Islet precursor cell (in vitro differentiated cells): ENCODE measurements around the gene ARL8B.
"Not testable (repeated sequence)": the region's sequence is repeated elsewhere in the genome, so short reads cannot be mapped to it uniquely, and the experiment has no call there.

Source experiments
- DNase-seq: peaks from one replicate; pipeline ENCODE4 v3.0.0-alpha.2; 2018

ARL8B gene

DNA sequence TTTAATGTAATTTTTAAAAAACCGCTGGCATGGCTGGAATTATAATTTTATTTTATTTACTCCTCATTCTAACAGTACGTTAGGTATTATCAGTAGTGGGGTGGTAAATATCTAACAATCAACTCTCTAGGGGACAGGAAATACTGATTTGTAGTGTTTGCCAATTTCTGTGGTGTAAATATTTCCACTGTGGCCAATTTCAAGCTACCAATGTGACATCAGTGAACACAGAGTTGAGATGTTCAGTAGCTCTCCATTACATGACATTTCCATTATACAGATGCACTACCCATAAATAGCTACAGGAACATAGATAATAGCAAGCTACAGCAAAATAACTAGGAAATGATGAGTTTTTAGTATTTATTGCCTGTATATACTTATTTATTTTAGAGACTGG, 10.0 kb upstream of the ARL8B start:
- no peak for DNase-seq

GRCh38 chr3:5113726-5114125, 8.4 kb upstream of the ARL8B start:
- not testable (repeated sequence) for DNase-seq

GRCh38 chr3:5115506-5116162, 6.5 kb upstream of the ARL8B start:
- no peak for DNase-seq

DNA sequence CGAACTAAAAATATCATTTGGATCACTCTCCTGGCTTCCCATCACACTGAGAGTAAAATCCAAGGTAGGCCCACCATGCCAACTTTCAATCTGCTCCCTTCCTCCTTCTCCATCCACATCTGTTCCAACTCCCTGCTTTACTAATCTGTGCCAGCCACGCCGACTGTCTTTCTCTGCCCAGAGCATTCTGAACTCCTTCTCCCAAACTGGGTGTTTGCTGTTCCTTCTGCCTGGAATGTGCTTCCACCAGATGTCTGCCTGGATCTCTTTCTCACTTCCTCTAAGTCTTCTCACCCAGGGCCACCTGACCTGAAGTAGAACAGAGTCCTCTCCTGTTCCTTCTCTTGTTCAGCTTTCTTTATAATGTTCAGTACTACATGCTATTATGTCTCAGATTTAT, 5.6 kb upstream of the ARL8B start:
- no peak for DNase-seq

GRCh38 chr3:5120446-5120845, 1.6 kb upstream of the ARL8B start:
- no peak for DNase-seq

DNA sequence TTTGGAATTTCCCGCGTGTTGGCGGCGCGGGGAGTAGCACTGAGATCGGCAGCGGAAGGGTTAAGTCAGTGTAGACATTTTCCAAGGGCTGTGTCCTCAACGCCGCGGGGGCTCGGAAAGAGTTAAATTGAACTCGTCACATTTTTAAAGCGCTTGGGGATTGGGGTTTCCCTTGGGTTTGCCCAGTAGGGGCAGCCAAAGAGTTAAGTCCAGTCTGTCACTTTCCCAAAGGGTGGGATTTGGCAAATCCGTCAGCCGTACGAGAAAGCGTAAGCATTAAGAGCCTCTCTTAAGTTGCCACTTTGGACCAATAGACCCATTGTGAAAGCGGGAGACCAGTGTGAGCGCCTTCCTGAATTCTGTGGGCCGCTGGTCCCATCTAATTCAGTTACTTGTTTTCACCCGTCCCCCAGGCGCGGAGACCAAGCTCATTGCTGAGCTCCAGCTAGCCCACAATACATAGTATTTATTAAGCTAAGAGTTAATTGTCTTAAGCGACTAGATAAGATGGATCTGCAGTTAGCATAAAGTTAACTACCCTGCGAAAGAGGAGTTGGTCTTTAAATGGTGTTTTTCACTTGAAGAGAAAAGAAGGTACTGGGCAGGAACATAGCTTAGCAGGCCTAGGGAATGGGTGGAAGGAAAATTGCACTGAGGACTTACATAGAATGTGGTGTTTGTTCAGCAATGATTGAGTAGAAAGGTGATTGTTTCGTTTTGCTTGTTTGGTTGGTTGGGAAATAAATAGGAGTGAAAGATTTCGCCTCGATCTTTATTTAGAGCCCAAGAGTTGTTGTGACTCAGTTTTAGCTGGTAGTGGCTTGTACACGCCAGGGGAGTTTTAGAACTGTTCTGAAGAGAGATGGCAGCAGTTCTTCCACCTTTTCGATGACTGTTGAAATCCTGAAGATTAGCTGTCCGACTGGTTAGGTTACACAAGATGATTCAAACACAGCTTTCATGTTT, 932 bp downstream of the ARL8B start:
- DNase-seq = peak; percentile 65

GRCh38 chr3:5123937-5124336, 1.8 kb downstream of the ARL8B start:
- no peak for DNase-seq

GRCh38 chr3:5126586-5126985, 4.5 kb downstream of the ARL8B start:
- DNase-seq = no peak

GRCh38 chr3:5128849-5129248, 6.8 kb downstream of the ARL8B start:
- DNase-seq = no peak

GRCh38 chr3:5133239-5134018, 11.3 kb downstream of the ARL8B start:
- no peak for DNase-seq

DNA sequence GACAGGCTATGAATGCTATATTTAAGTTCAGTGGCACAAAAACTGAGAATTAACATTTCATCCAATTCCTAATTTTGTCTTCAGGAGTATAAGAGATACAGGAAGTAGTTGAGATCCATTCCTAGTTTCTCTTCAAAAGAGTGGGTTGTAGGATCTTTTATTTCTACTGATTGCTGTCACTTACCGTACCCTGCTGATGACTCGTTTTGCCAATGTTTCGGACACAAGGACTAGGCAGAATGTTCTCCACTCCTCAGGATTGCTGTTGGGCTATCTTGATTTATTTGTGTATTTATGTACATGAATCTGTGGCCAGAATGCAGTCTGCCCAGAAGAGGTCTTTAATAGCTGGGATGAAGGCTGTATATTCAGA, 11.9 kb downstream of the ARL8B start:
- no peak for DNase-seq

DNA sequence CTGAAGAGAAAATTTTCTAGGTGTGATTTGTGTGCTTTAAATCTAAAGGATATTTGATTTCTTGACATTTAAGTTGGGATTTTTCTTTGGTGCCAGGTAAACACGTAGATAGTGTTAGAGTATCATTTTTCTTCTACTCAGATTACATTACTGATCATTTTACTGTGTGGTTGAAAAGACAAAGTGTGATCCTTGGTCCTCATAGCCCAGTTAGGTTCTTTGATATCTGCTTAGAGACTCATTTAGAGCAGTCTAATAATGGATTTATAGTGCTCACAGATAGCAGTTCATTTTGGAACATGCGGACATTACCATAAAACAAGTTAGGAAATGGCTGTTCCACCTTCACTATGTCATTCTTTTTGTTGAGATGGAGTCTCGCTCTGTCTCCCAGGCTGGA, 12.4 kb downstream of the ARL8B start:
- DNase-seq = no peak

- no peak for DNase-seq
These were observed 14.3 kb downstream of the ARL8B start for GRCh38 chr3:5136211-5136918.

GRCh38 chr3:5136919-5137429, 14.9 kb downstream of the ARL8B start:
- no peak for DNase-seq

DNA sequence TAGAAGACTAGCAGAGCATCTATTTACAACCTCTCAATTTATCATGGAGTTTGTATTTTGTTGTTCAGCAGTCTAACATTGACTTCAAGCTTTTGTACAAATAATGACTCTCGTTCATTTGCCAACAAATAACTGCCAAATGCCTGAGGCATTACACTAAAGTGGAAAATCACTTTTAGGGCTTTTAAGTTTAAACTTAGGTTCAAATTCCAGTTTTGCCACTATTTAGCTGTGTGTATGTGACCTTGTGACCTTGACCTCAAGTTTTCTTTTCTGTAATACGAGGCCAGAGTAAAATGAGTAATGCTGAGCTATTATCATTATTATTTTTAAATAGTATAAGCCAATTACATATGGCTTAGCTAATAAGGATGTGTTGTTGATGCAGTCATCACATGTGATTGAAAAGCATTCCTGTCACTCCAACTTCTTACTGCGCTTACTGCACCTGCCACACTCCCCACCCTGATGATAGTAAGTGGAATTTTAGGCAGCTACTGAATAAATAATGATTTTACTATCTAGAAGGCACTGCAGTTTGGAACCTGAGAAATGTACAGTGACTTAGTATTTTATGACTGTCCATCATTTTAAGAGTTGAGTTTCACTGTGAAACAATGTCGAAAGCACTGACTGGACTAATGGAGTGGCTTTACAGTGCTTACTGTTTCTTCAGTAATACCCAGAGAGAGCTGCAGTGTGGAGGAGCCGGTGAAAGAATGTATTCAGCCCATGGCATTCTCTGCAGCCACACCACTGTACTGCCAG, 16.3 kb downstream of the ARL8B start:
- no peak for DNase-seq

GRCh38 chr3:5140230-5140621, 18.1 kb downstream of the ARL8B start:
- no peak for DNase-seq

- no peak for DNase-seq
These were observed 18.7 kb downstream of the ARL8B start for GRCh38 chr3:5140839-5141238.

GRCh38 chr3:5141760-5142159, 19.7 kb downstream of the ARL8B start:
- no peak for DNase-seq

DNA sequence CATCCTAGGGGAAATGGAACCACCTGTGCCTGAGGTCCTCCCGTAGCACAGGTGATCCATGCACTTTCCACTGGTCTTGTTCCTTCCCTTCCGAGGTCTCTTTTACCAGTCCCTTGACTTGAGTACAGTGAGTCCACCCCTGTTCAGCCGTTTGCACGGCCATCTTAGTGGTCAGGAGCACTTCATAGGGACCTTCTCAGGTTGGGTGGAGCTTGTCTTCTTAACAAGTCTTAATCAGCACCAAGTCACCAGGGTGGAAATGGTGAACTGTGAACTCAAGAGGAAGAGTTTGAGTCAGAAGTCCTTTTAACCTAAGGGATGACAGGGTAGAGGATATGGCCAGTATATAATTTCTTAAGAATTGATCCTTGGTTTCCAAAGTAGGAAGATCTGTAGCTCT, 21.4 kb downstream of the ARL8B start:
- DNase-seq = no peak

GRCh38 chr3:5144316-5144994, 22.4 kb downstream of the ARL8B start:
- no peak for DNase-seq

GRCh38 chr3:5145120-5145519, 23.0 kb downstream of the ARL8B start:
- DNase-seq = no peak
